Measurements from ENCODE around the gene TIAM2.

Gene TIAM2

GRCh38 chr6:155244434-155244833 is 249.3 kb downstream of the TIAM2 start:
- no peak for DNase-seq

- no peak for DNase-seq
Observed at GRCh38 chr6:155245193-155245592, 250.1 kb downstream of the TIAM2 start.

GRCh38 chr6:155245831-155246230 is 250.7 kb downstream of the TIAM2 start:
- DNase-seq, result no peak

- no peak for DNase-seq
Observed at GRCh38 chr6:155246825-155247224, 251.7 kb downstream of the TIAM2 start.

GRCh38 chr6:155247618-155248007 is 252.5 kb downstream of the TIAM2 start:
- DNase-seq, result no peak

- no peak for DNase-seq
Observed at GRCh38 chr6:155248008-155249001, 253.2 kb downstream of the TIAM2 start.

GRCh38 chr6:155250701-155251381 is 255.7 kb downstream of the TIAM2 start:
- DNase-seq, result no peak

GRCh38 chr6:155252581-155252980 is 257.5 kb downstream of the TIAM2 start:
- no peak for DNase-seq

GRCh38 chr6:155253337-155253736 is 258.2 kb downstream of the TIAM2 start:
- no peak for DNase-seq

- no peak for DNase-seq
Observed at GRCh38 chr6:155254139-155254538, 259.0 kb downstream of the TIAM2 start.

- DNase-seq, result no peak
Observed at GRCh38 chr6:155256122-155256795, 261.1 kb downstream of the TIAM2 start.

GRCh38 chr6:155257796-155258195 is 262.7 kb downstream of the TIAM2 start:
- no peak for DNase-seq

- no peak for DNase-seq
Observed at GRCh38 chr6:155259204-155259603, 264.1 kb downstream of the TIAM2 start.

GRCh38 chr6:155259897-155260296 is 264.8 kb downstream of the TIAM2 start:
- DNase-seq, result no peak

GRCh38 chr6:155260686-155261085 is 265.6 kb downstream of the TIAM2 start:
- no peak for DNase-seq

- no peak for DNase-seq
Observed at GRCh38 chr6:155261111-155261900, 266.2 kb downstream of the TIAM2 start.

GRCh38 chr6:155262655-155263054 is 267.5 kb downstream of the TIAM2 start:
- DNase-seq, result no peak

GRCh38 chr6:155263373-155264063 is 268.4 kb downstream of the TIAM2 start, which contains the start of gene CLDN20:
TSS of gene CLDN20 (plus strand) at chr6:155264013. CDS start at chr6:155275720, 11,707 bp downstream.
- DNase-seq, result no peak

GRCh38 chr6:155264693-155265320 is 269.7 kb downstream of the TIAM2 start:
- DNase-seq, result no peak

GRCh38 chr6:155265843-155266535 is 270.9 kb downstream of the TIAM2 start:
- no peak for DNase-seq

- no peak for DNase-seq
Observed at GRCh38 chr6:155267411-155267810, 272.3 kb downstream of the TIAM2 start.

Data from activated gamma-delta T cell (primary cell).